Middle frontal gyrus (tissue), 1 donor: ENCODE measurements around the gene RLIM.
"Not testable (repeated sequence)": the region's sequence is repeated elsewhere in the genome, so short reads cannot be mapped to it uniquely, and the experiment has no call there.

Source experiments
- DNase-seq: peaks from one replicate; pipeline ENCODE4 v3.0.0-alpha.2; 2015; ENCODE audit warnings: low spot score; ENCODE audit errors: extremely low spot score

The RLIM gene

GRCh38 chrX:74614093-74614909 lies at the start of gene RLIM:
RLIM (minus strand) TSS chrX:74614624; CDS start chrX:74595977, 18,647 bp downstream.
- DNase-seq, result peak; percentile 84

GRCh38 chrX:74656079-74656745 lies 41.8 kb upstream of the RLIM start:
- no peak for DNase-seq

- not testable (repeated sequence) for DNase-seq
Observed at GRCh38 chrX:74654953-74655352, 40.5 kb upstream of the RLIM start.

- DNase-seq, result no peak
Observed at GRCh38 chrX:74636749-74637314, 22.4 kb upstream of the RLIM start.

- DNase-seq, result no peak
Observed at GRCh38 chrX:74613370-74614092, 893 bp downstream of the RLIM start.

GRCh38 chrX:74606799-74607198 lies 7.6 kb downstream of the RLIM start:
- DNase-seq, result no peak

GRCh38 chrX:74606342-74606741 lies 8.1 kb downstream of the RLIM start:
- no peak for DNase-seq

- DNase-seq, result no peak
Observed at GRCh38 chrX:74603040-74603439, 11.4 kb downstream of the RLIM start.

- no peak for DNase-seq
Observed at GRCh38 chrX:74602142-74602541, 12.3 kb downstream of the RLIM start.

GRCh38 chrX:74593593-74593992 lies 20.8 kb downstream of the RLIM start:
- DNase-seq, result no peak

- DNase-seq, result no peak
Observed at GRCh38 chrX:74585766-74586165, 28.7 kb downstream of the RLIM start.

- DNase-seq, result no peak
Observed at GRCh38 chrX:74579597-74580198, 34.7 kb downstream of the RLIM start.

- DNase-seq, result no peak
Observed at GRCh38 chrX:74578137-74578536, 36.3 kb downstream of the RLIM start.

GRCh38 chrX:74557378-74557777 lies 57.0 kb downstream of the RLIM start:
- DNase-seq, result no peak

- no peak for DNase-seq
Observed at GRCh38 chrX:74551934-74552333, 62.5 kb downstream of the RLIM start.

- peak; percentile 51 for DNase-seq
Observed at GRCh38 chrX:74550295-74550802, 64.1 kb downstream of the RLIM start.

- no peak for DNase-seq
Observed at GRCh38 chrX:74546984-74547383, 67.4 kb downstream of the RLIM start.

- DNase-seq, result no peak
Observed at GRCh38 chrX:74545880-74546523, 68.4 kb downstream of the RLIM start.

- DNase-seq, result no peak
Observed at GRCh38 chrX:74540635-74541249, 73.7 kb downstream of the RLIM start.

- no peak for DNase-seq
Observed at GRCh38 chrX:74536832-74537371, 77.5 kb downstream of the RLIM start.
